ENCODE measurements around the gene IRF3. TPM values are rescaled to one million over a fixed set of nuclear protein-coding genes. Genes with fewer than 3 reads are reported as not detected.

IRF3 gene
- total and polyA plus RNA-seq, 12 donors, result 23.2 to 328 (median 64.4) TPM

DNA sequence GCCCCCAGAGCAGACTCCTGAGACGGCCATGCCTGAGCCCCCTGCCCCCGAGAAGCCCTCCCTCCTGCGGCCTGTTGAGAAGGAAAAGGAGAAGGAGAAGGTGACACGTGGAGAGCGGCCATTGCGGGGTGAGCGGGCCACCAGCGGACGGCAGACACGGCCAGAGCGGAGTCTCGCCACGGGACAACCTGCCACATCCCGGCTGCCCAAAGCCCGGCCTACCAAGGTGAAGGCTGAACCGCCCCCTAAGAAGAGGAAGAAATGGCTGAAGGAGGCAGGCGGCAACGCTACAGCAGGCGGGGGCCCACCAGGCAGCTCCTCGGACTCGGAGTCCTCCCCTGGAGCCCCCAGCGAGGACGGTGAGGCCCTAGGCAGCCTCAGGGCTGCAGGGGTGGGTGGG is 49.8 kb downstream of the IRF3 start:
- Histone ChIP-seq H3K27me3 (no peaks in the 10 kb centered on the region), H3K27ac (no peak overlapping the region), H3K4me3 (no peak overlapping the region), H3K4me1 (replicated peaks in 1 of 2) (peaks cover 14 to 19% of the 10 kb centered on the region in 2 donors), H3K36me3 (replicated peaks in 1 of 2) (peaks cover 0 to 48% of the 10 kb centered on the region in 2 donors), H3K9me3 (replicated peaks in 1 of 3) (no peaks in the 10 kb centered on the region)
- intact Hi-C loops (cut with DNase I), result no loop called here
- TF ChIP-seq, protein P1, sequence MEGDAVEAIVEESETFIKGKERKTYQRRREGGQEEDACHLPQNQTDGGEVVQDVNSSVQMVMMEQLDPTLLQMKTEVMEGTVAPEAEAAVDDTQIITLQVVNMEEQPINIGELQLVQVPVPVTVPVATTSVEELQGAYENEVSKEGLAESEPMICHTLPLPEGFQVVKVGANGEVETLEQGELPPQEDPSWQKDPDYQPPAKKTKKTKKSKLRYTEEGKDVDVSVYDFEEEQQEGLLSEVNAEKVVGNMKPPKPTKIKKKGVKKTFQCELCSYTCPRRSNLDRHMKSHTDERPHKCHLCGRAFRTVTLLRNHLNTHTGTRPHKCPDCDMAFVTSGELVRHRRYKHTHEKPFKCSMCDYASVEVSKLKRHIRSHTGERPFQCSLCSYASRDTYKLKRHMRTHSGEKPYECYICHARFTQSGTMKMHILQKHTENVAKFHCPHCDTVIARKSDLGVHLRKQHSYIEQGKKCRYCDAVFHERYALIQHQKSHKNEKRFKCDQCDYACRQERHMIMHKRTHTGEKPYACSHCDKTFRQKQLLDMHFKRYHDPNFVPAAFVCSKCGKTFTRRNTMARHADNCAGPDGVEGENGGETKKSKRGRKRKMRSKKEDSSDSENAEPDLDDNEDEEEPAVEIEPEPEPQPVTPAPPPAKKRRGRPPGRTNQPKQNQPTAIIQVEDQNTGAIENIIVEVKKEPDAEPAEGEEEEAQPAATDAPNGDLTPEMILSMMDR (IDR thresholded peaks at IDR 0.05), result no peak
- TF ChIP-seq POLR2A (IDR thresholded peaks at IDR 0.05), result no peak
- DNase-seq, result no peak
- WGBS, 4 donors, result 94 to 98% (median 96%) methylated on average over 20 to 23 of the region's 23 CpGs

- H3K27me3 ChIP-seq, result no peaks in the 10 kb centered on the region
- 56 to 60% (median 58%) methylated on average over 19 of the region's 19 CpGs for WGBS, 4 donors
- H3K9me3 ChIP-seq (replicated peaks in 1 of 3), result no peaks in the 10 kb centered on the region
- no peak for TF ChIP-seq POLR2A (IDR thresholded peaks at IDR 0.05)
- TF ChIP-seq, protein P1 (IDR thresholded peaks at IDR 0.05), result no peak
- H3K27ac ChIP-seq, result peak overlapping the region in 3 of 5 donors; percentile 49 to 71 (median 69)
- H3K36me3 ChIP-seq (replicated peaks in 1 of 2), result peaks cover 0 to 49% of the 10 kb centered on the region in 2 donors
- H3K4me3 ChIP-seq, result no peak overlapping the region
- H3K4me1 ChIP-seq (replicated peaks in 1 of 2), result peaks cover 14 to 19% of the 10 kb centered on the region in 2 donors
- DNase-seq, result peak in 4 of 7 donors; percentile 46 to 62 (median 54)
- intact Hi-C loops (cut with DNase I), result no loop called here
These were observed 51.4 kb downstream of the IRF3 start for GRCh38 chr19:49614096-49614833.

DNA sequence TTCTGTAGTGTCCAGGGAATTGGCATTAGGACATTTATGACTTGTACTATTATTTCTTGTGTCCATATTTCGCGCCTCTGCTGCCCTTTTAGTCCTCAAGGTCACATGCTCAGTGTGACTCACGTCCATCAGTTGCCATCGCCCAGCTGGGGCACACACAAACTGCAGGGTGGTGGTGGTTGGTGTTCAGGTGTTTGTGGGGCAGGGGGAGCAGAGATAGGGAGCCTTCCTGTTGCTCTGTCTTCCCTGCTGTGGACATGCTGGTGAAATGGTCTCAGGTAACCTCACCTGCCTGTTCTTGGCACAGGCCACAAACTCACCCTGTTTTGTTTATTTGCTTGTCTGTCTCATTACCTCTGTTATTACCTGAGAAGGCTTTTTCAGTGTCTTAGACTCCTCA is 52.3 kb downstream of the IRF3 start:
- intact Hi-C loops (cut with DNase I), result no loop called here
- H3K36me3 ChIP-seq (replicated peaks in 1 of 2), result peaks cover 0 to 58% of the 10 kb centered on the region in 2 donors
- peaks cover 14 to 19% of the 10 kb centered on the region in 2 donors for H3K4me1 ChIP-seq (replicated peaks in 1 of 2)
- DNase-seq, result peak; percentile 62 to 85 (median 82)
- TF ChIP-seq, protein P1 (IDR thresholded peaks at IDR 0.05), result no peak
- TF ChIP-seq POLR2A (IDR thresholded peaks at IDR 0.05), result no peak
- H3K27me3 ChIP-seq, result no peaks in the 10 kb centered on the region
- WGBS, 4 donors, result 38 to 59% (median 39%) methylated on average over 4 of the region's 4 CpGs
- no peak overlapping the region for H3K4me3 ChIP-seq
- H3K9me3 ChIP-seq (replicated peaks in 1 of 3), result no peaks in the 10 kb centered on the region
- peak overlapping the region in 3 of 5 donors; percentile 49 to 71 (median 69) for H3K27ac ChIP-seq

Small RNAs within 50 kb of the gene (microRNA-seq; reads per million reads assigned to microRNA genes)
- 0 to 0.28 (median 0) reads per million in 3 donors for gene MIR5088

Small RNAs within 50 kb of the gene (small RNA-seq; reads per million reads assigned to genes)
- 0 to 0.17 reads per million in 2 donors for gene MIR5088

Other genes with a start within 250 kb of the IRF3 start
- gene PTH2, start 242.4 kb downstream of the IRF3 start, total RNA-seq, result not detected
- not detected for gene PTH2, start 242.4 kb downstream of the IRF3 start, polyA plus RNA-seq
- not detected for gene GFY, start 240.5 kb downstream of the IRF3 start, total RNA-seq
- not detected for gene GFY, start 240.5 kb downstream of the IRF3 start, polyA plus RNA-seq
- 1 to 10 TPM in 5 of 9 donors, under 1 TPM in 4; 0.06 to 9.6 (median 1.3) TPM for gene SLC17A7, start 224.3 kb downstream of the IRF3 start, total RNA-seq
- 1 to 10 TPM in 2 of 3 donors, under 1 TPM in 1; 0.18 to 1.9 (median 1.0) TPM for gene SLC17A7, start 224.3 kb downstream of the IRF3 start, polyA plus RNA-seq
- gene PIH1D1, start 214.0 kb downstream of the IRF3 start, total RNA-seq, result 100 to 1,000 TPM in 4 of 9 donors, 10 to 100 TPM in 5; 63.1 to 131 (median 87.2) TPM
- gene PIH1D1, start 214.0 kb downstream of the IRF3 start, polyA plus RNA-seq, result 100 to 1,000 TPM in 1 of 3 donors, 10 to 100 TPM in 2; 26.6 to 103 (median 72.3) TPM
- 10 to 100 TPM; 15.1 to 47.8 (median 29.1) TPM for gene ALDH16A1, start 212.6 kb downstream of the IRF3 start, total RNA-seq
- gene ALDH16A1, start 212.6 kb downstream of the IRF3 start, polyA plus RNA-seq, result 10 to 100 TPM in 2 of 3 donors, 1 to 10 TPM in 1; 3.6 to 95.5 (median 86.7) TPM
- 10 to 100 TPM in 3 of 9 donors, 1 to 10 TPM in 6; 1.2 to 10.6 (median 8.4) TPM for gene FLT3LG, start 191.6 kb downstream of the IRF3 start, total RNA-seq
- 10 to 100 TPM in 2 of 3 donors, 1 to 10 TPM in 1; 1.8 to 33.8 (median 24.7) TPM for gene FLT3LG, start 191.6 kb downstream of the IRF3 start, polyA plus RNA-seq
- 1,000 to 10,000 TPM; 2,402 to 3,504 (median 2,570) TPM for gene RPL13A, start 178.2 kb downstream of the IRF3 start, total RNA-seq
- gene RPL13A, start 178.2 kb downstream of the IRF3 start, polyA plus RNA-seq, result 1,000 to 10,000 TPM; 1,750 to 2,828 (median 2,567) TPM
- gene RPS11, start 169.4 kb downstream of the IRF3 start, total RNA-seq, result 1,000 to 10,000 TPM; 1,528 to 3,971 (median 2,257) TPM
- gene RPS11, start 169.4 kb downstream of the IRF3 start, polyA plus RNA-seq, result 1,000 to 10,000 TPM; 2,684 to 4,591 (median 2,733) TPM
- 100 to 1,000 TPM; 101 to 505 (median 351) TPM for gene FCGRT, start 153.2 kb downstream of the IRF3 start, total RNA-seq
- gene FCGRT, start 153.2 kb downstream of the IRF3 start, polyA plus RNA-seq, result 100 to 1,000 TPM in 2 of 3 donors, 10 to 100 TPM in 1; 90.2 to 253 (median 218) TPM
- 10 to 100 TPM in 8 of 9 donors, 1 to 10 TPM in 1; 8.0 to 56.4 (median 33.1) TPM for gene RCN3, start 137.9 kb downstream of the IRF3 start, total RNA-seq
- 100 to 1,000 TPM in 2 of 3 donors, 1 to 10 TPM in 1; 9.3 to 232 (median 120) TPM for gene RCN3, start 137.9 kb downstream of the IRF3 start, polyA plus RNA-seq
- gene NOSIP, start 85.3 kb downstream of the IRF3 start, total RNA-seq, result 10 to 100 TPM; 53.3 to 98.2 (median 63.8) TPM
- gene NOSIP, start 85.3 kb downstream of the IRF3 start, polyA plus RNA-seq, result 100 to 1,000 TPM in 2 of 3 donors, 10 to 100 TPM in 1; 35.0 to 159 (median 145) TPM
- gene PRRG2, start 84.5 kb downstream of the IRF3 start, total RNA-seq, result 1 to 10 TPM in 2 of 9 donors, under 1 TPM in 5, not detected in 2; 0.28 to 1.2 (median 0.87) TPM
- gene PRRG2, start 84.5 kb downstream of the IRF3 start, polyA plus RNA-seq, result 1 to 10 TPM in 1 of 3 donors, under 1 TPM in 2; 0.33 to 1.2 (median 0.71) TPM
- 10 to 100 TPM in 8 of 9 donors, 1 to 10 TPM in 1; 2.9 to 39.3 (median 17.6) TPM for gene PRR12, start 74.7 kb downstream of the IRF3 start, total RNA-seq
- gene PRR12, start 74.7 kb downstream of the IRF3 start, polyA plus RNA-seq, result 10 to 100 TPM in 1 of 3 donors, 1 to 10 TPM in 2; 4.2 to 49.8 (median 9.5) TPM
- gene RRAS, start 25.7 kb downstream of the IRF3 start, total RNA-seq, result 10 to 100 TPM in 8 of 9 donors, 1 to 10 TPM in 1; 6.8 to 77.9 (median 37.4) TPM
- gene RRAS, start 25.7 kb downstream of the IRF3 start, polyA plus RNA-seq, result 100 to 1,000 TPM in 2 of 3 donors, 10 to 100 TPM in 1; 21.9 to 180 (median 167) TPM
- 10 to 100 TPM in 8 of 9 donors, 1 to 10 TPM in 1; 4.2 to 81.3 (median 45.8) TPM for gene SCAF1, start 23.6 kb downstream of the IRF3 start, total RNA-seq
- gene SCAF1, start 23.6 kb downstream of the IRF3 start, polyA plus RNA-seq, result 10 to 100 TPM in 2 of 3 donors, 1 to 10 TPM in 1; 7.9 to 67.7 (median 27.1) TPM
- 10 to 100 TPM in 4 of 9 donors, 1 to 10 TPM in 5; 3.3 to 16.3 (median 9.7) TPM for gene BCL2L12, start 76 bp upstream of the IRF3 start, total RNA-seq
- gene BCL2L12, start 76 bp upstream of the IRF3 start, polyA plus RNA-seq, result 10 to 100 TPM in 2 of 3 donors, 1 to 10 TPM in 1; 3.5 to 15.4 (median 13.9) TPM
- gene PRMT1, start 11.4 kb upstream of the IRF3 start, total RNA-seq, result 100 to 1,000 TPM in 8 of 9 donors, 10 to 100 TPM in 1; 80.4 to 262 (median 160) TPM
- gene PRMT1, start 11.4 kb upstream of the IRF3 start, polyA plus RNA-seq, result 100 to 1,000 TPM; 158 to 198 (median 179) TPM
- gene ADM5, start 23.7 kb upstream of the IRF3 start, total RNA-seq, result 1 to 10 TPM in 1 of 9 donors, under 1 TPM in 8; 0.18 to 1.2 (median 0.55) TPM
- 1 to 10 TPM in 2 of 3 donors, not detected in 1; 1.9 to 2.0 TPM for gene ADM5, start 23.7 kb upstream of the IRF3 start, polyA plus RNA-seq
- 1 to 10 TPM in 8 of 9 donors, not detected in 1; 2.4 to 9.4 (median 4.6) TPM for gene CPT1C, start 25.3 kb upstream of the IRF3 start, total RNA-seq
- gene CPT1C, start 25.3 kb upstream of the IRF3 start, polyA plus RNA-seq, result 10 to 100 TPM in 2 of 3 donors, 1 to 10 TPM in 1; 5.8 to 55.7 (median 14.1) TPM
- gene TSKS, start 97.4 kb upstream of the IRF3 start, total RNA-seq, result under 1 TPM in 5 of 9 donors, not detected in 4; 0.11 to 0.47 (median 0.29) TPM
- 1 to 10 TPM in 1 of 3 donors, under 1 TPM in 1, not detected in 1; 0.94 to 1.7 TPM for gene TSKS, start 97.4 kb upstream of the IRF3 start, polyA plus RNA-seq
- 100 to 1,000 TPM in 8 of 9 donors, 10 to 100 TPM in 1; 59.8 to 455 (median 262) TPM for gene AP2A1, start 101.1 kb upstream of the IRF3 start, total RNA-seq
- 100 to 1,000 TPM in 1 of 3 donors, 10 to 100 TPM in 2; 71.5 to 131 (median 90.3) TPM for gene AP2A1, start 101.1 kb upstream of the IRF3 start, polyA plus RNA-seq
- 10 to 100 TPM; 22.0 to 72.5 (median 45.3) TPM for gene FUZ, start 147.4 kb upstream of the IRF3 start, total RNA-seq
- 10 to 100 TPM in 2 of 3 donors, 1 to 10 TPM in 1; 7.6 to 62.0 (median 47.7) TPM for gene FUZ, start 147.4 kb upstream of the IRF3 start, polyA plus RNA-seq
- 100 to 1,000 TPM in 5 of 9 donors, 10 to 100 TPM in 4; 36.2 to 211 (median 105) TPM for gene MED25, start 152.4 kb upstream of the IRF3 start, total RNA-seq
- 100 to 1,000 TPM in 2 of 3 donors, 10 to 100 TPM in 1; 71.2 to 457 (median 299) TPM for gene MED25, start 152.4 kb upstream of the IRF3 start, polyA plus RNA-seq
- 100 to 1,000 TPM; 163 to 568 (median 257) TPM for gene PTOV1, start 185.3 kb upstream of the IRF3 start, total RNA-seq
- 100 to 1,000 TPM in 2 of 3 donors, 10 to 100 TPM in 1; 78.7 to 620 (median 409) TPM for gene PTOV1, start 185.3 kb upstream of the IRF3 start, polyA plus RNA-seq
- gene PNKP, start 201.7 kb upstream of the IRF3 start, total RNA-seq, result 100 to 1,000 TPM in 4 of 9 donors, 10 to 100 TPM in 5; 49.3 to 199 (median 97.7) TPM
- gene PNKP, start 201.7 kb upstream of the IRF3 start, polyA plus RNA-seq, result 100 to 1,000 TPM in 2 of 3 donors, 10 to 100 TPM in 1; 40.7 to 344 (median 202) TPM
- 10 to 100 TPM; 19.8 to 70.3 (median 36.5) TPM for gene AKT1S1, start 211.5 kb upstream of the IRF3 start, total RNA-seq
- 10 to 100 TPM; 66.0 to 89.6 (median 75.8) TPM for gene AKT1S1, start 211.5 kb upstream of the IRF3 start, polyA plus RNA-seq
- gene TBC1D17, start 211.8 kb upstream of the IRF3 start, total RNA-seq, result 100 to 1,000 TPM in 1 of 9 donors, 10 to 100 TPM in 7, 1 to 10 TPM in 1; 5.8 to 103 (median 51.3) TPM
- 100 to 1,000 TPM in 2 of 3 donors, 10 to 100 TPM in 1; 22.4 to 198 (median 113) TPM for gene TBC1D17, start 211.8 kb upstream of the IRF3 start, polyA plus RNA-seq
- gene IL4I1, start 231.0 kb upstream of the IRF3 start, total RNA-seq, result 1 to 10 TPM in 5 of 9 donors, under 1 TPM in 4; 0.18 to 2.1 (median 1.1) TPM
- 1 to 10 TPM in 2 of 3 donors, under 1 TPM in 1; 0.33 to 3.2 (median 2.1) TPM for gene IL4I1, start 231.0 kb upstream of the IRF3 start, polyA plus RNA-seq